ENCODE results near the gene XKRX.

XKRX gene

DNA sequence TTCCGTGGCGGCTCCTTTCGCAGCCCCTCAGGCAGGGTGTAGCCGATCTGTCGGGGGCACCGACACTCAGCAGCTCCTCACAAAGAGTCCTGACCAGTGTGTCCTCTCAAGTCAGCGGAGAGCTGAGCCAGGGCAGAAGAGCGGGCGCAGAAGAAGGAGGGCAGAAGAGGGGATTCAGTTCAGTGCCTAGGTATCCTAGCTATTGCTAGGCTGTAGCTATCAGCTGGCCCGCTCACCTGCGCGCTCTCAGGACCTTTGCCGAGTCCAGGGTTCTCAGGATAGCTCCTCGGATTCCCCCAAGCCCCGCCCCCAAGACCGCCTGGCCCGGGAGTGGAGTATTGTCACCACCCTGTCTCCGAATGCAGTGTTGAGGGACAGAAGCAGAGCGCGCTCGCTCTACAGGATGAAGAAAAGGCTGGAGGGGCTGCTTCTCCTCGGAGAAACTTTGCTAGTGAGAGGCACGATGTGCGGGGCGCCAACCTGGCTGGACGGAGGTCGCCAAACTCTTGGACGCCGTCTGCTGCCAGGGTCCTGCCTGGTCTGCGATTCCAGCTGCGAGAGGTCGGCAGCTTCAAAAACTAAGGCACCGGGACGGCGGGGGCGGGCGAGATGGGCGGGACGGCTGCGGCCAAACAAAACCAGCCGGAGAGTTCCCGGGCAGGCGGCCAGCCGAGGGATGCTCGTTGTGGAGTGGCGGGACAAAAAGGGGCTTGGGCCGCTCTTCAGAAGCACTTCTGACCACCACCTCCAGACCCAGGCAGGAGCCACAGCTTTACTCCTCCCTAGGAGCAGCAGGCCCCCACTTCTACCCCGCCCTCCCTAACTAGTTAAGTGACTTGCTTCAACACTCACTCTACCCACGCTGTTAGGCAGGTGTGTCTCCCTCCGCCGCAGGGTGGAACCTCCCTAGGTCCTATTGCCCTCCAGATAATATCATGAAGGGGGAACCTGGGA is at the start of gene XKRX:
Gene XKRX (minus strand): TSS at position 258 of the 954 bp plus-strand sequence. CDS start 613 bp downstream, outside the sequence.
- DNase-seq: peak; percentile 7 to 27

GRCh38 chrX:100976211-100976610 is 47.5 kb upstream of the XKRX start:
- no peak for DNase-seq

DNA sequence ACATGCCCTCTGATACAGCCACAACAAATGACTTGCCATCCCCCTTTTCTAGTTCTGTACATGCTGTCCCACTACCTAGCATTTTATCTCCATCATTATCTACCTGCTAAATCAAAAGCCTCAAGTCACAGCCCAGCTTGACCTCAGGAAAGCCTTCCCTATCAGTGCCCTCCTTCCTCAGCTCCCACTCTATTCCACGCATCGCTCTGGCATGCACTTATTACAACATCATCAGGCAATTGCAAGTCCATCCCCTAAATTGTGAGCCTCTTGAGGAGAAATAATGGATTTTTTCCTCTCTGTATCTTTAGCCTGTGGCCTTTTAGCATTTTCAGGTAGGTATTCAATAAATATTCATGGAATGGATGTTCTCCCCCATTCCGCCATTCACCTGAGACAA is 46.5 kb upstream of the XKRX start:
- DNase-seq: no peak

DNA sequence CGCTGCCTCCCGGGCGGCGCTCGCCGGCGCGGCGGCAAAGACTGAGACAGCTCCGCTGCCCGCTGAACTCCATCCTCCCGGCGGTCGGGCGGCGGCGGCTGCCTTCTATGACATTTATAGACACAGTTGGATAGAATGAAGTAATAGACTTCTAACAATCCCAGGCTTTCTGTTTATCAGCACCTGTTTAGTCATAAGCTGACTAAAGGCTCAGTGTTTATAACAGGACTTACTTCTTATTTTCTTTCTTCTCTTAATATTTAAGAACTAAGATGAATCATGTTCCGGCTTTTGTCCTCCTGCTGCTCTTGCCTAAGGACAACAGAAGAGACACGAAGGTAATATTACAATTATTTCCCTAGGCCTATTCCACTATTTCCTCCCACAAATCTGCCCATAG is 44.7 kb upstream of the XKRX start:
- DNase-seq: no peak

- no peak for DNase-seq
These were observed 41.2 kb upstream of the XKRX start for GRCh38 chrX:100969936-100970335.

DNA sequence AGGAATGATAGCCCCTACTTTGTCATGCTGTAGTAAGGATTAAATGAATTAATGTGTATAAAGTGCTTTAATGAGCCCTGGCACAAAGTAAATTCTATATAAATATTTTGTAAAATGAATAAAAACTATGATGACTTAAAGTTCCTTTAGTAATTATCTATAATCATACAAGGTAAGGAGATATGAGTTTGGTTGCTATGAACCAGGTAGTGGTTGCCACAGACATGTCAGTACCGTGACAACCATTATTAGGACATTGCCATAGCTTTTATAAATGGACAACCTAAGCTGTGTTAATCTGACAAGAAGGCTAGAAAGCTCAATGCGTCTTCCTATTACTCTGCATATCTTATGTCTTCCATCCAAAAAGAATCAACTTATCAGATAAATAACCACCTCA is 40.7 kb upstream of the XKRX start, which contains the start of gene ARL13A:
Gene ARL13A (plus strand): TSS at position 301 of the 400 bp plus-strand sequence. CDS start 3,982 bp downstream, outside the sequence.
- DNase-seq: no peak

DNA sequence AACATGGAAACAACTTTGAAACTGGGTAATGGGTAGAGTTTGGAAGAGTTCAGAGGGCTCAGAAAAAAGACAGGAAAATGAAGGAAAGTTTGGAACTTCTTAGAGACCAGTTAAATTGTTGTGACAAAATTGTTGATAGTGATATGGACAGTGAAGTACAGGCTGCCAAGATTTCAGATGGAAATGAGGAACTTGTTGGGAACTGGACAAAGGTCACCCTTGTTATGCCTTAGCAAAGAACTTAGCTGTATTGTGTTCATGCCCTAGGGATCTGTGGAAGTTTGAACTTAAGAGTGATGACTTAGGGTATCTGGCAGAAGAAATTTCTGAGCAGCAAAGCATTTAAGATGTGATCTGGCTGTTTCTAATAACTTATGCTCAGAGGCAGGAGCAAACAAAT is 35.6 kb upstream of the XKRX start:
- no peak for DNase-seq

DNA sequence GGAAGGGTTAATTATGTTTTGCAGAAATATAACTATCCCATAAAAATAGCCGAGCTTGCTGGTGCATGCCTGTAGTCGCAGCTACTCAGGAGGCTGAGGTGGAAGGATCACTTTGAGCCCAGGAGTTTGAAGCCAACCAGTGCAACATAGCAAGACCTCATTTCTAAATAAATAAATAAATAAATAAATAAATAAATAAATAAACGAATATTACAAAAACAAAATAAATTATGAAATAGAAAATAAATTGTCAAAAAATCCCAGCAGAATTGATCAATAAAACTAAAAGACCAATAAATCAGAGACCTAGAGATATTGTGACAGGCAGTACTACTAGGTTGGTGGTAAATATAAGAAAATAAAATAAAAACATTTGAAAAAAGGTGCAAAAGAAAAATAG is 34.1 kb upstream of the XKRX start:
- no peak for DNase-seq

DNA sequence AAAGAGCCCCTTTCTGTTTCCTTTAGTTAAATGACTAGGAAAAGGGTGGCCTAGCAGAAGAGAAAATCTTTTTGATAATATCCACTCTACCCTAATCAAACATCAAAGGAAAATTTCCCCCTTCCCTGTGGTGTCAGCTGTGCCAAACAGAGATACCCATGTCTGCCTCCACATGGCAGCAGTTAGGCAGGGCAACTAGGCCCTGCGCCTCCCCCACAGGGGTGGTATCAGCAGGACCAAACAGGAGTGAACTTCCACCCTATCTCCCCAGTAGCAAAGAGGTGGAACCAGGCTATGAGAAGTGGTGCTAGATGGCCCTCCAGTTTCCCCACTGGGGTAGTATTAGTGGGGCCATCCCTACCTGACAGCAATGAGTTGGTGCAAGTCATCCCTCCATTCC is 19.8 kb upstream of the XKRX start:
- DNase-seq: no peak

GRCh38 chrX:100946299-100946927 is 17.7 kb upstream of the XKRX start:
- no peak for DNase-seq

GRCh38 chrX:100944601-100945000 is 15.9 kb upstream of the XKRX start:
- DNase-seq: no peak

- DNase-seq: no peak
These were observed 10.6 kb upstream of the XKRX start for GRCh38 chrX:100939333-100939732.

DNA sequence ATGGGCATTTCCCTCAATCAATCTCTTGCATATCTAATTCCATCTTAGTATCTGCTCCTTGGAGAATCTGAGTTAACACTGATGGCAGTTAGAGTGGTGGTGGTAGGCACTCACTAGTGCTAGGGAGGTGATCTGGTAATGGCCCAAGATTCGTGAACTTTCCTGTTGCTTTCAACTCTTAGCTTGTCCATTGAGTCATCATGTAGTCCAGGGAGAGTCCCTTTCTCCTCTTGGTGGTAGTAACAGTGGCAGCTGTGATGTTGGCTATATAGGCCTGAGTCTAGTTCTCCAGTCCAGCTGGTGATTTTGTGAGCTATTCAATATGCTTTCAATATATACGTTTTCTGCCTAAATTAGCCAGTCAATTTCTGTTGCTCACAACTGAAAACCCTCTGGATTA is 7.0 kb upstream of the XKRX start:
- no peak for DNase-seq

GRCh38 chrX:100931925-100932285 is 3.2 kb upstream of the XKRX start:
- DNase-seq: no peak

DNA sequence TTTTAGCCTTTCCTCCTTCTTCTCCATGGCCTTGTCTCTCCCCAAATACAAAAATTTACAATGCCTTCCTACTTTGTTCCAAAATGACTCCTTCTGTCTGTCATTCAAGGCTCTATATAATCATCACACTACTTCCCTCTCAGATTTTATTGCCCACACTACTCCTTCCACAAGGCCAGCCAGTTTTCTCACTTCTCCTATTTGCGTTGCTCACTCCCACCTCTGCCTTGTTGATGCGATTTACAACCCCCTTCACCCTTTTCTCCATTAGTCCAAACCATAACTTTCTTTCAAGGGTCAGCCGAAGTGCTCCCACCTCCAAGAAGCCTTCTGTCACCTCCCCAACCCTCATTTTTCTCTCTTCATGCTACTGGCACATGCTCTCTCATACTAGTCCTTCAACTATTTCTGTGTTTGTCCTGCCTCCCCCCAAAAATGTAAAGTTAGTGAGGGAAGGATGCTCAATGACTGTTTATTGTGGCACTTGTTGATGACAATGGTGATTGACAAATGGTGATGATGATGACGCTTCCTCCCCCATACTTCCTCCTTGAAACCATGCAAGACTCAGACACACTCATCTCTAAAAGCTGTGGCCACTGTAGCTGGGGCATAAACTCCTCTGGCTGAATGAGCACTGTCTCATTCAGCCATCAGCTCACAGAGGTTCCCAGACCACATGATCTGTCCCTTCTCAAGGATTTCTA is 2.7 kb upstream of the XKRX start:
- DNase-seq: no peak

DNA sequence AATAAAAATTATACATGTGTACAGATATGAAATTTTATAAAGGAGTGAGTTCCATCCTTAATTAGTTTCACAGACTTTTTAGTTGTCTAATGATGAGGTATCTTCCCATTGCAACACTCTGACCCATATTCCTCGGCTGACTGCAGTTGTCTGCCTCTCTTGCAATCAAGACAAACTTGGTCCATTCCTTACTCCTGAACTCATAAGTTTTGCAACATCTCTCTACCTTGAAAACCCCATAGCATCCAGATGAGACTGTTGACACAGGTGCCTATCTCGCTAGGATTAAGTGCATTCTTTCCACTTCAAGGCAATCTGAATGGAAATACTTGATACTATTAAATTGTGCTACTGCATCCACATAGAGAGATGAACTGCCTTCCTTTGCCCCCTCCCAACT is 2.3 kb downstream of the XKRX start:
- DNase-seq: no peak

GRCh38 chrX:100924375-100924774 is 4.3 kb downstream of the XKRX start:
- DNase-seq: no peak

GRCh38 chrX:100915562-100915961 is 13.2 kb downstream of the XKRX start:
- DNase-seq: no peak

- no peak for DNase-seq
These were observed 15.6 kb downstream of the XKRX start for GRCh38 chrX:100913111-100913510.

- no peak for DNase-seq
These were observed 17.0 kb downstream of the XKRX start for GRCh38 chrX:100911731-100912130.

- no peak for DNase-seq
These were observed 23.1 kb downstream of the XKRX start for GRCh38 chrX:100905620-100906019.

GRCh38 chrX:100904433-100904832 is 24.3 kb downstream of the XKRX start:
- DNase-seq: no peak

- DNase-seq: peak; percentile 24 to 35
These were observed 33.2 kb downstream of the XKRX start for GRCh38 chrX:100895365-100896075.
